Vagina (tissue), 2 donors: Measurements from ENCODE around the gene BEGAIN.

Source experiments
- CTCF ChIP-seq, 3 experiments: fragments of 450-650 bp in 2 of 3; fragments of 200-600 bp in 1 of 3; sonication (generic) in 1 of 3; IDR thresholded peaks; one replicate each; pipeline ENCODE4 v1.5.1; 2017 to 2019; ENCODE audit warnings: antibody characterized with exemption in 3 of 3, mild to moderate bottlenecking in 2 of 3, moderate library complexity in 2 of 3
- POLR2A ChIP-seq, 2 donors: fragments of 450-650 bp; IDR thresholded peaks; one replicate each; pipeline ENCODE4 v1.6.1; 2017; ENCODE audit warnings: antibody characterized with exemption in 2 of 2, mild to moderate bottlenecking in 2 of 2, moderate library complexity in 2 of 2
- POLR2AphosphoS5 ChIP-seq, 2 donors: sonication (generic); formaldehyde crosslinking; IDR thresholded peaks; one replicate each; pipeline ENCODE4 v1.9.0; 2017; ENCODE audit warnings: antibody characterized with exemption in 2 of 2, mild to moderate bottlenecking in 2 of 2, low read depth in 1 of 2; ENCODE audit not compliant: insufficient read depth in 1 of 2

GRCh38 chr14:100536121-100536510 is 51.1 kb downstream of the BEGAIN start:
- no peak for TF ChIP-seq CTCF (IDR thresholded peaks at IDR 0.05)
- no peak for TF ChIP-seq POLR2A (IDR thresholded peaks at IDR 0.05)
- TF ChIP-seq POLR2AphosphoS5 (IDR thresholded peaks at IDR 0.05; ENCODE audit: insufficient read depth in 1 of 2, low read depth in 1 of 2): no peak
